ENCODE measurements around the gene STX8.

The STX8 gene

DNA sequence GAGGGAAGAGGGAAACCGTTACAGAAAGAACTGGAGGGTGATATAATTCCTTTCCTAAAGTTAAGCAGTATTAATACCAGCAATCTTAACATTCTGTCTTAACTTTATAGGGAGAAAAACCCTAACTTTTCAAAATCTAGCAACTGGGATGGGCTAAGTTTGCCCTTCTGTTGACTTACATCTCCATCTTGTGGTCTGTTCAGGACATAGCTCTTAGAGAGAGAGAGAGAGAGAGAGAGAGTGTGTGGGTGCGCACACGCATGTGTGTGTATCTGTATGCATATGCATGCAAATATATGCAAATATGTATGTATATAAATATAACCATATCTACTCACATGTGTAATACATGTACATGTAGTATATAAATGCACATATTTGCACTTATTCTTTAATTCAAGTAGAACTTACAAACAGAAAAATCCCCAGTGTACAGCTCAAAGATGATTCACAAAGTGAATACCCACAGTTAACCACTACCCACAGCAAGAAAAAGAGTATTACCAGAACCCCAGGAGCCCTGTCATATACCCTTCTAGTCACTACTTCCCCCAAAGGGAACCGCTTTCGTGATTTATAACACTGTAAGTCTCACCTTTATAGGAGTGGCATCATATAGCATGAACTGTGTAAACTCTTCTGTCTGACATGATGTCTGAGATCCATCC is 46.5 kb downstream of the STX8 start:
- Histone ChIP-seq H3K4me3 (ENCODE audit: low read length) (no peak overlapping the region), H3K4me1 (ENCODE audit: insufficient read depth, low read length) (peaks cover 7% of the 10 kb centered on the region), H3K36me3 (ENCODE audit: insufficient read depth, low read length) (no peaks in the 10 kb centered on the region), H3K9me3 (ENCODE audit: insufficient read depth, low read depth, low read length) (no peaks in the 10 kb centered on the region), H3K9ac (ENCODE audit: low read depth, low read length) (no peak overlapping the region), H3K27me3 (ENCODE audit: insufficient read depth, low read length) (no peaks in the 10 kb centered on the region), H3K27ac (ENCODE audit: low read depth, low read length) (no peak overlapping the region)
- 100% methylated on average over 2 of the region's 5 CpGs for WGBS

DNA sequence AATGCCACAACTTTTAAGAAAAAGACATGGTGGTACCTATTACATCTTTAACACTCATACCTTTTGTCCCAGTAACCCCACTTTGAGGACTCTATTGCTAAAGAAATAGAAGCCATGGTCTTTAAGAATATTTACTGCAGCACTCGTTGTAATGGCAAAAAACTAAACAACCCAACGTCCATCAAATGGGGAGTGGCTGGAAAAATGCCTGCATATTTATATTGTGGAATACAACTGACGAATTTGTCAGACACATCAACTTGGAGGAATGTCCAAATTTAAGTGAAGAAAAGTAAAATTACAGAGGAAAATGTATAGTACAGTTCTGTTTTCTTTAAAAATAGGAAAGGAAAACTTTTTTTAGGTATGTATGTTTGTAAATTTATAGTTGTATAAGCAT is 47.8 kb downstream of the STX8 start:
- Histone ChIP-seq H3K9me3 (ENCODE audit: insufficient read depth, low read depth, low read length) (no peaks in the 10 kb centered on the region), H3K4me1 (ENCODE audit: insufficient read depth, low read length) (0 out of 2 replicates have a peak, but pooled peaks cover 2% of the 10 kb centered on the region), H3K36me3 (ENCODE audit: insufficient read depth, low read length) (no peaks in the 10 kb centered on the region), H3K27me3 (ENCODE audit: insufficient read depth, low read length) (no peaks in the 10 kb centered on the region), H3K4me3 (ENCODE audit: low read length) (no peak overlapping the region), H3K27ac (ENCODE audit: low read depth, low read length) (no peak overlapping the region), H3K9ac (ENCODE audit: low read depth, low read length) (no peak overlapping the region)
- WGBS: 89% methylated on average over 2 of the region's 3 CpGs

DNA sequence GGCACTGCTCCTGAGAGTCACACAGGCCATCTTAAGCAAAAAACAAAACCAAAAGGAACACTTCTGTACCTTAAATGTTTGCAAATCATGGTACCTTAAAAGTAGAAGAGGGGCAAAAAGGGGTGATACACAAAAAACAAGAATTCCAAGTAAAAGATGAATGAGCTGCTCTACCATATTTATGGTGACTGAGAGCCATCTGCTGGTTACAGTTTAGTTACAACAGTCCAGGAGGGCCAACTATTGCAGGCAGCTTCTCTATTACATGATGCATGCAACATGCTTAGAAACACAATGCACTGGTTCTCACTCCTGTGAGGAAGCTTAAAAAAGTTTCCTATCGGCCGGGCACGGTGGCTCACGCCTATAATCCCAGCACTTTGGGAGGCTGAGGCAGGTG is 53.5 kb downstream of the STX8 start:
- Histone ChIP-seq H3K36me3 (ENCODE audit: insufficient read depth, low read length) (no peaks in the 10 kb centered on the region), H3K4me3 (ENCODE audit: low read length) (no peak overlapping the region), H3K27me3 (ENCODE audit: insufficient read depth, low read length) (no peaks in the 10 kb centered on the region), H3K9ac (ENCODE audit: low read depth, low read length) (no peak overlapping the region), H3K27ac (ENCODE audit: low read depth, low read length) (no peak overlapping the region), H3K4me1 (ENCODE audit: insufficient read depth, low read length) (peaks cover 13% of the 10 kb centered on the region), H3K9me3 (ENCODE audit: insufficient read depth, low read depth, low read length) (no peaks in the 10 kb centered on the region)
- WGBS: 80% methylated on average over 4 of the region's 4 CpGs

DNA sequence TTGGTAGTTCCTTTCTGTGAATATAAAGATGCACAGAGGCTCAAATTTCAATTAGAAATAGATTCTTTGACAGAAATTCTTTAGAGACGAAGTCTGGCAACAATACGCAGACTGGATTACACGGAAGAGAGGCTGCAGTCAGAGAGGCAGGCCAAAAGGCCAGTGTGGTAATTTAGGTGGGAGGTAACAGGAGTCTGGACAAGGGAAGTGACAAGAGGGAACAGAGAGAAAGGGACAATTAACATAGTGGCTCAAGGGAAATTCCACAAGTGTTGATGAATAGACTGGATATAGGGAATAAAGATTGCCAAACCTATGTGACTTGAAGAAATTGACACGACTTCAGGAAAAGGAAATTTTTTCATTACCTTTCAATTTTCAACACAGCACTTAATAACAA is 54.6 kb downstream of the STX8 start:
- H3K27ac ChIP-seq (ENCODE audit: low read depth, low read length): no peak overlapping the region
- peaks cover 13% of the 10 kb centered on the region for H3K4me1 ChIP-seq (ENCODE audit: insufficient read depth, low read length)
- H3K27me3 ChIP-seq (ENCODE audit: insufficient read depth, low read length): no peaks in the 10 kb centered on the region
- 60% methylated on average over 3 of the region's 4 CpGs for WGBS
- H3K9me3 ChIP-seq (ENCODE audit: insufficient read depth, low read depth, low read length): no peaks in the 10 kb centered on the region
- H3K36me3 ChIP-seq (ENCODE audit: insufficient read depth, low read length): no peaks in the 10 kb centered on the region
- H3K4me3 ChIP-seq (ENCODE audit: low read length): no peak overlapping the region
- no peak overlapping the region for H3K9ac ChIP-seq (ENCODE audit: low read depth, low read length)

DNA sequence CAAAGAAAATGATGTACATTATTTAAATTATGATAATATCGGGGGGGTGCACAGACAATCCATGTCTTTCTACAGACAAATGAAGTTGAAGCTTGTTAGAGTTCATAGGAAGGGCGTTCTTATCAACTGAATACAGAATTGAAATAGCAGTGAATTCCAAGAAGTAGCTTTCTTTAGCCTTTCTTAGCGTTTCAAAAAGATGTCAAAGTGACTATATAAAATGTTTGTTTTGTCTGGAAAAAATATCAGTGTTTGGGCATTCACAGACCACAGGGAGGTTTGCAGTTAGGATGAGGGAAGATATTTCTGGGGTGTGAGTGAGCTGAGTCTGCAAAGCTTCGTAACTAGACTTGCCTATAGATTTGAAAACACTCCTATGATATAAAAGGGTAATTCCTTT is 55.0 kb downstream of the STX8 start:
- no peak overlapping the region for H3K9ac ChIP-seq (ENCODE audit: low read depth, low read length)
- no peaks in the 10 kb centered on the region for H3K27me3 ChIP-seq (ENCODE audit: insufficient read depth, low read length)
- H3K4me3 ChIP-seq (ENCODE audit: low read length): no peak overlapping the region
- H3K9me3 ChIP-seq (ENCODE audit: insufficient read depth, low read depth, low read length): no peaks in the 10 kb centered on the region
- H3K4me1 ChIP-seq (ENCODE audit: insufficient read depth, low read length): peaks cover 13% of the 10 kb centered on the region
- no peaks in the 10 kb centered on the region for H3K36me3 ChIP-seq (ENCODE audit: insufficient read depth, low read length)
- H3K27ac ChIP-seq (ENCODE audit: low read depth, low read length): no peak overlapping the region
- 86% methylated on average over 4 of the region's 4 CpGs for WGBS

DNA sequence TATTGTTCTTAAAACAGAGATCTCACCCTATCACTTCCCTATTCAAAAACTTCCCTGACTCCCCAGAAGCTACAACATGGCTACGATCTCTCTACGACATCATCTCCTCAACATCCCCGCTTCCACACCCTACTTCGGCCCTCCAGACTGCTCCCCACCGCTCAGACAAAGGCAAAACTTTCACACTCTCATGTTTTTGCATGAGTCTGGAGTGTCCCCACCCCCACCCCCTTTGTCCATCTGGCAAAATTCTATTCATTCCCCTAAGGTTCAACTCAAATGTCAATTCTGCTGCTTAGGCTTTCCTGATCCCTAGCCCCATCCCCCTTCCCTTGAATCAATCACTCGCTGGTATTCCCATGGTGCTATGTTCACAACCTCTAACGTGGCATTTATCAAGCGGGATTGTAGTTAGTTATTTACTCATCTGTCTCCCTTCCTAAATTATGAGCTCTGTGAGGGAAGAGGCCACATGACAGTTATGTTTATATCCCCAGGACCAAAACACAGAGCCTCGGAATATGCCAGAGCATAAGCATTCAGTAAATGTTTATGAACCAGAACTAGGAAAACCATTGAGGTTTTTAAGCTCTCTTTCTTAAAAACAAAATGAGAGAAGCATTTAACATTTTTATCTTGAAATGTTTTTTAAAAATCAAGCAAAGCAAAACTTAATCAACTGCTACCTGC is 55.9 kb downstream of the STX8 start:
- H3K27ac ChIP-seq (ENCODE audit: low read depth, low read length): no peak overlapping the region
- H3K36me3 ChIP-seq (ENCODE audit: insufficient read depth, low read length): no peaks in the 10 kb centered on the region
- H3K9ac ChIP-seq (ENCODE audit: low read depth, low read length): no peak overlapping the region
- peaks cover 13% of the 10 kb centered on the region for H3K4me1 ChIP-seq (ENCODE audit: insufficient read depth, low read length)
- H3K9me3 ChIP-seq (ENCODE audit: insufficient read depth, low read depth, low read length): no peaks in the 10 kb centered on the region
- H3K4me3 ChIP-seq (ENCODE audit: low read length): no peak overlapping the region
- 63% methylated on average over 6 of the region's 9 CpGs for WGBS
- no peaks in the 10 kb centered on the region for H3K27me3 ChIP-seq (ENCODE audit: insufficient read depth, low read length)

DNA sequence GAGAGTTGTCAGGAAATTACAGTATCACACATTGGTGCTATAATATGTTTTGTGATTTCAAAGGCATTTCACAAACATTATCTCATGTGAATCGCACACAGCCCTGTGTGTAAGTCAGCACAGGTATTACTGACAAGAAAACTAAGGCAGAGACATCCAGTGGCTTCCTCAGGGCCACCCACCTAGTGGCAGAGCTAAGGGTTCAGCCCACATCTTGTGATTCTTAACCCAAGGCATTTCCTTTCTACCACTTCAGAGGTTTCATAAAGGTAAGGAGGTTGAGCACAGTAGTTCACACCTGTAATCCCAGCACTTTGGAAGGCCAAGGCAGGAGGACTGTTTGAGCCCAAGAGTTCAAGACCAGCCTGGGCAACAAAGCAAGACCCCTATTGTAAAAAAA is 58.2 kb downstream of the STX8 start:
- Histone ChIP-seq H3K27ac (ENCODE audit: low read depth, low read length) (no peak overlapping the region), H3K4me1 (ENCODE audit: insufficient read depth, low read length) (peaks cover 19% of the 10 kb centered on the region), H3K4me3 (ENCODE audit: low read length) (no peak overlapping the region), H3K36me3 (ENCODE audit: insufficient read depth, low read length) (no peaks in the 10 kb centered on the region), H3K9ac (ENCODE audit: low read depth, low read length) (no peak overlapping the region), H3K9me3 (ENCODE audit: insufficient read depth, low read depth, low read length) (no peaks in the 10 kb centered on the region), H3K27me3 (ENCODE audit: insufficient read depth, low read length) (no peaks in the 10 kb centered on the region)
- WGBS: 96% methylated on average over 1 of the region's 1 CpG

DNA sequence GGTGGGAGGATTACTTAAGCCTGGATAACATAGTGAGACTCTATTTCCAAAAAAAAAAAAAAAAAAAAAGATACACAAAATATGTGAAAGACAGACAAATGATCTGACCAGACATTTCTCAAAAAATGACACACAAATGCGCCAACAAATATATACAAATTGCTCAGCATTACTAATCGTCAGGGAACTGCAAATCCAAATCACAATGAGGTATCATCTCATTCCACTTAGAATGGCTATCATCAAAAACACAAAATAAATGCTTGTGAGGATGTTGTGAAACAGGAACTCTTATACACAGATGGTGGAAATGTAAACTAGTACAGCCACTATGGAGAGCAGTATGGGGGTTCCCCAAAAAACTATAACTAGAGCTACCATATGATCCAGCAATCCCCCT is 62.4 kb downstream of the STX8 start:
- Histone ChIP-seq H3K4me1 (ENCODE audit: insufficient read depth, low read length) (peaks cover 6% of the 10 kb centered on the region; the same call in 1 of the 2 replicates), H3K9ac (ENCODE audit: low read depth, low read length) (no peak overlapping the region), H3K27ac (ENCODE audit: low read depth, low read length) (no peak overlapping the region), H3K9me3 (ENCODE audit: insufficient read depth, low read depth, low read length) (no peaks in the 10 kb centered on the region), H3K27me3 (ENCODE audit: insufficient read depth, low read length) (no peaks in the 10 kb centered on the region), H3K4me3 (ENCODE audit: low read length) (no peak overlapping the region), H3K36me3 (ENCODE audit: insufficient read depth, low read length) (no peaks in the 10 kb centered on the region)
- WGBS: 94% methylated on average over 2 of the region's 2 CpGs

DNA sequence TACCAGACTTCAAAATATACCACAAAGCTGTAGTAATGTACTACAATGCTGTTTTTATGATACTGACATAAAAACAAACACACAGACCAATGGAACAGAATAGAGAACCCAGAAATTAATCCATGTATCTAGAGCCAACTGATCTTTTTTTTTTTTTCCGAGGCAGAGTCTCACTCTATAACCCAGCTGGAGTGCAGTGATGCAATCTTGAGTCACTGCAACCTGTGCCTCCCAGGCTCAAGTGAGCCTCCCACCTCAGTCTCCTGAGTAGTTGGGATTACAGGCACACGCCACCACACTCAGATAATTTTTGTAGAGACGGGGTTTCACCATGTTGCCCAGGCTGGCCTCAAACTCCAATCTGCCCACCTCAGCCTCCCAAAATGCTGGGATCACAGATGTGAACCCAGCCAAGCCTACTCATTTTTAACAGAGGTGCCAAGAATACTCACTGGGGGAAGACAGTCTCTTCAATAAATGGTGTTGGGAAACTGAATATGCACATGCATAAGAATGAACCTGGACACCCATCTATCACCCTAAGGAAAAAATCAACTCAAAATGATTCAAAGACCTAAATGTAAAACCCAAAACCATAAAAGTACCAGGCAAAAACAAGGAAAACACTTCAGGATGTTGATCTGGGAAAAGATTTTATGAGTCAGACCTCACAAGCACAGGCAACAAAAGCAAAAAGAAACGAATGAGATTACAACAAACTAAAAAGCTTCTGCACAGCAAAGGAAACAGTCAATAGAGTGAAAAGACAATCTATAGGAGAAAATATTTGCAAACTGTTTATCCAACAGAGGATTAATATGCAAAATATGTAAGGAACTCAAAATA is 63.1 kb downstream of the STX8 start:
- Histone ChIP-seq H3K36me3 (ENCODE audit: insufficient read depth, low read length) (no peaks in the 10 kb centered on the region), H3K27ac (ENCODE audit: low read depth, low read length) (no peak overlapping the region), H3K27me3 (ENCODE audit: insufficient read depth, low read length) (no peaks in the 10 kb centered on the region), H3K4me3 (ENCODE audit: low read length) (no peak overlapping the region), H3K4me1 (ENCODE audit: insufficient read depth, low read length) (peaks cover 6% of the 10 kb centered on the region; the same call in 1 of the 2 replicates), H3K9ac (ENCODE audit: low read depth, low read length) (no peak overlapping the region), H3K9me3 (ENCODE audit: insufficient read depth, low read depth, low read length) (no peaks in the 10 kb centered on the region)
- WGBS: 67% methylated on average over 4 of the region's 4 CpGs

DNA sequence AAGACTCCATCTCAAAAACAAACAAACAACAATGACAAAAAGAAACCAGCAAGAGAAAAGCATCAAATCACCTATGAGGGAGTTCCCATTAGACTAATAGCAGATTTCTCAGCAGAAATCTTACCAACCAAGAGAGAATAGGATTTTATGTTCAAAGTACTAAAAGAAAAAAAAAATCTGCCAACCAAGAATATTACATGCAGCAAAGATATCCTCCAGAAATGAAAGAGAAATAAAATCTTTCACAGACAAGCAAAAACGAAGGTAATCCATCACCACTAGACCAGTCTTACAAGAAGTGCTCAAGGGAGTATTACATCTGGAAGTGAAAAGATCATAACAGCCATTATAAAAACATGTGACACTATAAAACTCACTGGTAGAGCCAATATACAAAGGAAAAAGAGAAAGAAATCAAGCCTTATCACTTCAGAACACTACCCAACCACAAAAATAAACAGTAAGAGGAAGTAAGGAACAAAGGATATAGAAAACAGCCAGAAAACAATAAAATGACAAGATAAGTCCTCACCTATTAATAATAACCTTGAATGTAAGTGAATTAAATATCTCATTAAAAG is 66.3 kb downstream of the STX8 start:
- Histone ChIP-seq H3K27ac (ENCODE audit: low read depth, low read length) (no peak overlapping the region), H3K27me3 (ENCODE audit: insufficient read depth, low read length) (no peaks in the 10 kb centered on the region), H3K9me3 (ENCODE audit: insufficient read depth, low read depth, low read length) (no peaks in the 10 kb centered on the region), H3K36me3 (ENCODE audit: insufficient read depth, low read length) (no peaks in the 10 kb centered on the region), H3K4me3 (ENCODE audit: low read length) (no peak overlapping the region), H3K9ac (ENCODE audit: low read depth, low read length) (no peak overlapping the region), H3K4me1 (ENCODE audit: insufficient read depth, low read length) (peaks cover 6% of the 10 kb centered on the region; the same call in 1 of the 2 replicates)
- 100% methylated on average over 1 of the region's 1 CpG for WGBS

DNA sequence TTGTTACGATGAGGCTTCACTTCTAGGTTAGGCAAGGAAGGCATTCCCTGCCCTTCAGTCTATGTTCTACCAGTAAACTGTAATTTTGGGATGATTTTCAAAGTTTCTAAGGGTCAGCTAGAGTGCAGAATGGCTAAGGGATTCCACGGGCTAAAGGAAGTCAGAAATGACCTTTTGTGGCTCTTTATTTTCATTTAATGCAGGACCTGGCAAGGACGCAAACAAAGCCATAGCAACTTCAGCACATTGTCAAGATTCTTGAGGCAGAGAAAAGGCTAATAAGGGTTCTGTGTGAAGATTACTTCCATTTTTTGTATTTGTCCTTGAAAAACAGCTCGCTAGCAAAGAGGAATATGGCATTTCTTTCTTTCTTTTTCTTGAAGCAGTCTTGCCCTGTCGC is 76.6 kb downstream of the STX8 start:
- Histone ChIP-seq H3K27ac (ENCODE audit: low read depth, low read length) (no peak overlapping the region), H3K9me3 (ENCODE audit: insufficient read depth, low read depth, low read length) (no peaks in the 10 kb centered on the region), H3K27me3 (ENCODE audit: insufficient read depth, low read length) (no peaks in the 10 kb centered on the region), H3K36me3 (ENCODE audit: insufficient read depth, low read length) (0 out of 2 replicates have a peak, but pooled peaks cover 2% of the 10 kb centered on the region), H3K9ac (ENCODE audit: low read depth, low read length) (no peak overlapping the region), H3K4me3 (ENCODE audit: low read length) (no peak overlapping the region), H3K4me1 (ENCODE audit: insufficient read depth, low read length) (no peaks in the 10 kb centered on the region)
- 91% methylated on average over 5 of the region's 5 CpGs for WGBS

All from HUES64 (cell line).